Measurements from ENCODE around the gene ZNF624. TPM values are rescaled to one million over a fixed set of nuclear protein-coding genes. Genes with fewer than 3 reads are reported as not detected.
A peak's percentile ranks its signal among the peaks of the same experiment; 100 is the strongest.
"Not testable (repeated sequence)": the region's sequence is repeated elsewhere in the genome, so short reads cannot be mapped to it uniquely, and the experiment has no call there.

ZNF624 gene
- total RNA-seq (2022): 3.8 and 4.9 TPM in 2 replicates
- percentile 64 among the genes with signal in this experiment for Bru-seq, nascent RNA
- BruChase-seq, experiment 1, labeled RNA remaining after a 6-hour chase: percentile 46 among the genes with signal in this experiment
- percentile 68 among the genes with signal in this experiment for BruChase-seq, experiment 2, labeled RNA remaining after a 2-hour chase
- long read RNA-seq, full-length matches to known transcripts: 7 of 8 reads
- long read RNA-seq, partial matches to known transcripts: 0 of 8 reads
- long read RNA-seq, other reads (novel, unspliced or antisense): 1 of 8 reads

DNA sequence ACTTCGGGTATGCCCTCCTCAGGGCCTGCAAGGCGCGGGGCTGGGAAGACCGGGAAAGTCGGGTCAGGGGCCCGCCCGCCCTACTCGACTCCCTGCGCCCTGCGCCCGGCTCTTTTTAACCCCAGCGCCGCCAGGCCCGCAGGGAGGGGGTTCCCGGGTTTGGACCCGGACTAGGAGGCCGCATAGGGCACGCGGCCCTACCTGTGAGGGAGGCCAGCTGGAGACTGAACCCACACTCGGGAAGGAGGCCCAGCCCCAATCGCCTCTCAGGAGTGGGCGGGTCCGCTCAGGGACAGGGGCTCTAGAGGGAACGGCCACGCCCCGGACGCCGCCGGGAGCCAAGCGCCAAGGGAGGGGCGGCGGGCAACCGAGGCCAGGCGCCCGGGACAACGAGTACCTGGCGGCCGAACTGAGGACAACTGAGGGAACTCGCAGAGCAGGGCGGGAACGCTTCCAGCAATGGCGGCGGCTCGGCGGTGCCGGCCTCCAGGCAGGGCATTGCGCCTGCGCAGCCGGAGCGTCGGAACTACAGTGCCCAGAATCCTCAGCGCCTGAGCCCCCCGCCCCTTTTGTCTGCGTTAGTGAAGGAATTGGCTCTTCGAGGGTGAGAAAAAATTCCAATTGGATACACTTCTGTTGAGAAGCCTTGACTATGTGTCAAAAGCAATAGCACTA lies at the start of gene ZNF624:
ZNF624 (minus strand) TSS at position 484 of the 675 bp plus-strand sequence.
- CTCF ChIA-PET: no interaction called here
- Mint-ChIP-seq H3K4me1 (ENCODE audit: insufficient read depth, unreplicated experiment) (peaks cover 6% of the 10 kb centered on the region), H3K27ac (ENCODE audit: low read depth, unreplicated experiment) (peak within 1 kb of the TSS; percentile 91), H3K9me3 (ENCODE audit: unreplicated experiment) (no peaks in the 10 kb centered on the region), H3K4me3 (ENCODE audit: unreplicated experiment) (peak within 1 kb of the TSS; percentile 89), H3K36me3 (ENCODE audit: insufficient read depth, unreplicated experiment) (no peaks in the 10 kb centered on the region), H3K27me3 (ENCODE audit: insufficient read depth, unreplicated experiment) (no peaks in the 10 kb centered on the region)
- intact Hi-C loops (cut with micrococcal nuclease): loop anchor here (5.0 kb wide), 1 partner anchor 209 kb away; no protein-coding TSS in a partner anchor
- POLR2A ChIA-PET: interaction anchor here (0.7 to 1.4 kb wide), 9 partner anchors 9 to 362 kb away, joined by 3 to 5 read pairs (median 4); no protein-coding TSS in a partner anchor
- no TSS peak for BruUV-seq (replicated peaks)
- TF ChIP-seq, protein P1, sequence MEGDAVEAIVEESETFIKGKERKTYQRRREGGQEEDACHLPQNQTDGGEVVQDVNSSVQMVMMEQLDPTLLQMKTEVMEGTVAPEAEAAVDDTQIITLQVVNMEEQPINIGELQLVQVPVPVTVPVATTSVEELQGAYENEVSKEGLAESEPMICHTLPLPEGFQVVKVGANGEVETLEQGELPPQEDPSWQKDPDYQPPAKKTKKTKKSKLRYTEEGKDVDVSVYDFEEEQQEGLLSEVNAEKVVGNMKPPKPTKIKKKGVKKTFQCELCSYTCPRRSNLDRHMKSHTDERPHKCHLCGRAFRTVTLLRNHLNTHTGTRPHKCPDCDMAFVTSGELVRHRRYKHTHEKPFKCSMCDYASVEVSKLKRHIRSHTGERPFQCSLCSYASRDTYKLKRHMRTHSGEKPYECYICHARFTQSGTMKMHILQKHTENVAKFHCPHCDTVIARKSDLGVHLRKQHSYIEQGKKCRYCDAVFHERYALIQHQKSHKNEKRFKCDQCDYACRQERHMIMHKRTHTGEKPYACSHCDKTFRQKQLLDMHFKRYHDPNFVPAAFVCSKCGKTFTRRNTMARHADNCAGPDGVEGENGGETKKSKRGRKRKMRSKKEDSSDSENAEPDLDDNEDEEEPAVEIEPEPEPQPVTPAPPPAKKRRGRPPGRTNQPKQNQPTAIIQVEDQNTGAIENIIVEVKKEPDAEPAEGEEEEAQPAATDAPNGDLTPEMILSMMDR (IDR thresholded peaks at IDR 0.05; ENCODE audit: unreplicated experiment): no peak
- peak; percentile 93 for DNase-seq (ENCODE audit: unreplicated experiment)

DNA sequence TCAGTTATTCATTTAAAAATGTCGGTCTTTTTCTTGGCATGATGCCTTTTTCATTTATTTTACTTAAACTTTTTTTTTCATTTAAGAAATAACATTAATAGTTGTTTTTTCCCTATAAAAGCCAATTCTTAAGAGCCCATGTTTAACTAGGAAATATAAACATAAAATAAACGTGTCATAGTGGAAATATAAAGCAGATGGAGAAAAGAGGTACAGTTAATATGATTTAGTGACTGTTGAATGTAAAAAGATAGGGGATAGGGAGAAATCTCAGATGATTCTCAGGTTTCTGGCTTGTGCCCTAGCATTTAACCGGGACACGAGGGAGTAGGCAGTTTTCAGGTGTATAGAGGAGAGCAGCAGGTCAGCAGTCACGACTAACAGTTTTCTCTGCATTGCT lies 44.0 kb upstream of the ZNF624 start:
- H3K4me3 Mint-ChIP-seq (ENCODE audit: unreplicated experiment); DNase-seq (ENCODE audit: unreplicated experiment); POLR2A ChIA-PET; H3K27me3 Mint-ChIP-seq (ENCODE audit: insufficient read depth, unreplicated experiment); CTCF ChIA-PET; H3K27ac Mint-ChIP-seq (ENCODE audit: low read depth, unreplicated experiment); H3K36me3 Mint-ChIP-seq (ENCODE audit: insufficient read depth, unreplicated experiment); intact Hi-C loops (cut with micrococcal nuclease); BruUV-seq (replicated peaks); H3K4me1 Mint-ChIP-seq (ENCODE audit: insufficient read depth, unreplicated experiment); H3K9me3 Mint-ChIP-seq (ENCODE audit: unreplicated experiment): not testable (repeated sequence)

DNA sequence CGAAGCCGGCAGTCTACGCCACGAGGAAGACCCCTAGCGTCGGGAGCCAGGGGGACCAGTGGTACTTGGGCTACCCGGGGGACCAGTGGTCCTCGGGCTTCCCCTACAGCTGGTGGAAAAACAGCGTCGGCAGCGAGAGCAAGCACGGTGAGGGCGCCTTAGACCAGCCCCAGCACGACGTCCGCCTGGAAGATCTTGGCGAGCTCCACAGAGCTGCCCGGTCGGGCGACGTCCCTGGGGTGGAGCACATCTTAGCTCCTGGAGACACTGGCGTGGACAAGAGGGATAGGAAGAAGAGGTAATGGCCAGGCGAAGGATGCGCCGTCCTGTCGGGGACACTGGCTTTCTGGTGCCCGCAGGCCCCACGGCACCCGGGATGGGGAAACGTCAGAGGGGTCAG lies 36.8 kb upstream of the ZNF624 start:
- H3K4me3 Mint-ChIP-seq (ENCODE audit: unreplicated experiment): not testable (repeated sequence)

GRCh38 chr17:16689731-16690281 lies 36.2 kb upstream of the ZNF624 start, which contains the start of gene CCDC144A:
Gene CCDC144A, plus strand, starts transcription at chr17:16690241. Its CDS starts 160 bp downstream, at chr17:16690401.
- H3K27me3 Mint-ChIP-seq (ENCODE audit: insufficient read depth, unreplicated experiment); CTCF ChIA-PET; POLR2A ChIA-PET; H3K36me3 Mint-ChIP-seq (ENCODE audit: insufficient read depth, unreplicated experiment); DNase-seq (ENCODE audit: unreplicated experiment); H3K27ac Mint-ChIP-seq (ENCODE audit: low read depth, unreplicated experiment); H3K4me1 Mint-ChIP-seq (ENCODE audit: insufficient read depth, unreplicated experiment); intact Hi-C loops (cut with micrococcal nuclease); BruUV-seq (replicated peaks); H3K9me3 Mint-ChIP-seq (ENCODE audit: unreplicated experiment); H3K4me3 Mint-ChIP-seq (ENCODE audit: unreplicated experiment): not testable (repeated sequence)
- TF ChIP-seq, protein P1 (IDR thresholded peaks at IDR 0.05; ENCODE audit: unreplicated experiment): peak; percentile 39

More for the DNA sequence above, 36.8 kb upstream of the ZNF624 start:
- H3K9me3 Mint-ChIP-seq (ENCODE audit: unreplicated experiment); intact Hi-C loops (cut with micrococcal nuclease); DNase-seq (ENCODE audit: unreplicated experiment); H3K4me1 Mint-ChIP-seq (ENCODE audit: insufficient read depth, unreplicated experiment); H3K36me3 Mint-ChIP-seq (ENCODE audit: insufficient read depth, unreplicated experiment); POLR2A ChIA-PET; H3K27ac Mint-ChIP-seq (ENCODE audit: low read depth, unreplicated experiment); CTCF ChIA-PET; H3K27me3 Mint-ChIP-seq (ENCODE audit: insufficient read depth, unreplicated experiment); BruUV-seq (replicated peaks): not testable (repeated sequence)

- intact Hi-C loops (cut with micrococcal nuclease); BruUV-seq (replicated peaks); H3K4me1 Mint-ChIP-seq (ENCODE audit: insufficient read depth, unreplicated experiment); DNase-seq (ENCODE audit: unreplicated experiment); H3K36me3 Mint-ChIP-seq (ENCODE audit: insufficient read depth, unreplicated experiment); H3K27me3 Mint-ChIP-seq (ENCODE audit: insufficient read depth, unreplicated experiment); H3K27ac Mint-ChIP-seq (ENCODE audit: low read depth, unreplicated experiment); H3K9me3 Mint-ChIP-seq (ENCODE audit: unreplicated experiment); H3K4me3 Mint-ChIP-seq (ENCODE audit: unreplicated experiment); POLR2A ChIA-PET; CTCF ChIA-PET: not testable (repeated sequence)
Measured at GRCh38 chr17:16687151-16687550, 33.5 kb upstream of the ZNF624 start.

DNA sequence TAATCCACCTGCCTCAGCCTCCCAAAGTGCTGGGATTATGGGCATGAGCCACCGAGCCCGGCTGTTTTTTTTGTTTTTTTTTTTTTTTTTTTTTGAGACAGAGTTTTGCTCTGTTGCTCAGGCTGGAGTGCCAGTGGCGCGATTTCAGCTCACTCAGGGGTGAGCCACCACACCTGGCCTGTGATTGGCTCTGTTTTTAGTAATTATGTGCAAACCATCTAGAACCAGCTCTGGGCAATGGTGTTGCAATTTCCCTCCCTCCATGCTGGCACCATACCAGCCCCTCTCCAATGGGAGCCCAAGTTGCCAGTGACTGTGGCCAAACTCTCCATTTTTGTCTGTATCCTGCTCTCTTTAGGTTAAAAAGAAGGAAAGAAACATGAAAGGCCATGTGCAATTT lies 32.4 kb upstream of the ZNF624 start:
- H3K4me3 Mint-ChIP-seq (ENCODE audit: unreplicated experiment); POLR2A ChIA-PET; BruUV-seq (replicated peaks); CTCF ChIA-PET; intact Hi-C loops (cut with micrococcal nuclease); H3K27ac Mint-ChIP-seq (ENCODE audit: low read depth, unreplicated experiment); H3K4me1 Mint-ChIP-seq (ENCODE audit: insufficient read depth, unreplicated experiment); H3K9me3 Mint-ChIP-seq (ENCODE audit: unreplicated experiment); H3K36me3 Mint-ChIP-seq (ENCODE audit: insufficient read depth, unreplicated experiment): not testable (repeated sequence)
- DNase-seq (ENCODE audit: unreplicated experiment): peak; percentile 79
- H3K27me3 Mint-ChIP-seq (ENCODE audit: insufficient read depth, unreplicated experiment): peaks cover 12% of the 10 kb centered on the region

- H3K9me3 Mint-ChIP-seq (ENCODE audit: unreplicated experiment); H3K4me3 Mint-ChIP-seq (ENCODE audit: unreplicated experiment); H3K36me3 Mint-ChIP-seq (ENCODE audit: insufficient read depth, unreplicated experiment); H3K27ac Mint-ChIP-seq (ENCODE audit: low read depth, unreplicated experiment); BruUV-seq (replicated peaks); H3K4me1 Mint-ChIP-seq (ENCODE audit: insufficient read depth, unreplicated experiment); POLR2A ChIA-PET; CTCF ChIA-PET; DNase-seq (ENCODE audit: unreplicated experiment); intact Hi-C loops (cut with micrococcal nuclease): not testable (repeated sequence)
- peaks cover 12% of the 10 kb centered on the region for H3K27me3 Mint-ChIP-seq (ENCODE audit: insufficient read depth, unreplicated experiment)
Measured at GRCh38 chr17:16683290-16684138, 29.9 kb upstream of the ZNF624 start.
